ENCODE data around the gene DYNC1H1.

GRCh38 chr14:102085488-102085887, 121.1 kb downstream of the DYNC1H1 start:
- TF ChIP-seq CTCF (IDR thresholded peaks at IDR 0.05) (no peak), POLR2A (IDR thresholded peaks at IDR 0.05; ENCODE audit: low read depth) (no peak)

Data from esophagus muscularis mucosa (tissue), 3 donors.